Measurements from ENCODE around the gene CHIT1. TPM values are rescaled to one million over a fixed set of nuclear protein-coding genes. Genes with fewer than 3 reads are reported as not detected.
A peak's percentile ranks its signal among the peaks of the same experiment; 100 is the strongest.

Gene CHIT1
- total and polyA plus RNA-seq, 4 experiments from 2014 or later: 0.41 to 0.78 TPM; not detected in 2

- no peak overlapping the region for H3K27ac ChIP-seq (ENCODE audit: low read depth, low read length)
- H3K4me3 ChIP-seq (ENCODE audit: low read length in 2 of 2): no peak overlapping the region
- H3K27me3 ChIP-seq (ENCODE audit: insufficient read depth, low read length): no peaks in the 10 kb centered on the region
- CTCF ChIA-PET (ENCODE audit: partially characterized antibody): interaction anchor here (1.1 to 17.8 kb wide), 9 partner anchors 7 to 355 kb away, joined by 3 to 921 read pairs (median 178); partner anchors contain the start of genes BTG2, FMOD and OPTC
- peak overlapping the region in 2 of 8 donors; percentile 46 to 66 for H3K4me3 Mint-ChIP-seq
- H3K36me3 ChIP-seq (ENCODE audit: insufficient read depth, low read length): no peaks in the 10 kb centered on the region
- intact Hi-C loops (cut with micrococcal nuclease): no loop called here
- no peaks in the 10 kb centered on the region for H3K36me3 Mint-ChIP-seq
- H3K4me1 ChIP-seq (ENCODE audit: insufficient read depth, low read length): peaks cover 49% of the 10 kb centered on the region
- no peaks in the 10 kb centered on the region for H3K9me3 Mint-ChIP-seq
- POLR2A ChIA-PET (ENCODE audit: partially characterized antibody): interaction anchor here (1.0 to 23.9 kb wide), 6 partner anchors 18 to 217 kb away, joined by 3 to 877 read pairs (median 203); partner anchors contain the start of gene BTG2
- H3K27ac Mint-ChIP-seq: peak overlapping the region; percentile 75 to 95 (median 92)
- no peaks in the 10 kb centered on the region for H3K9me3 ChIP-seq (ENCODE audit: control insufficient read depth in 1 of 2, low read length in 2 of 2)
- H3K4me1 Mint-ChIP-seq: peaks cover 14 to 50% (median 38%) of the 10 kb centered on the region in 4 donors
- DNase-seq: peak; percentile 73 to 85 (median 76)
- peaks cover 0 to 2% of the 10 kb centered on the region in 2 donors for H3K27me3 Mint-ChIP-seq
Measured at GRCh38 chr1:203271018-203271743, 41.7 kb upstream of the CHIT1 start.

GRCh38 chr1:203270448-203270847 is 41.0 kb upstream of the CHIT1 start:
- Mint-ChIP-seq H3K4me1 (peaks cover 14 to 47% (median 36%) of the 10 kb centered on the region in 4 donors), H3K9me3 (no peaks in the 10 kb centered on the region), H3K36me3 (no peaks in the 10 kb centered on the region), H3K27ac (peak overlapping the region; percentile 75 to 95 (median 92)), H3K4me3 (peak overlapping the region in 1 of 8 donors; percentile 22), H3K27me3 (peaks cover 0 to 2% of the 10 kb centered on the region in 2 donors)
- intact Hi-C loops (cut with micrococcal nuclease): no loop called here
- DNase-seq: no peak
- CTCF ChIA-PET (ENCODE audit: partially characterized antibody): interaction anchor here (1.1 to 17.8 kb wide), 11 partner anchors 8 to 355 kb away, joined by 3 to 921 read pairs (median 56); partner anchors contain the start of genes BTG2, FMOD and OPTC
- no peak overlapping the region for H3K27ac ChIP-seq (ENCODE audit: low read depth, low read length)
- no peaks in the 10 kb centered on the region for H3K36me3 ChIP-seq (ENCODE audit: insufficient read depth, low read length)
- H3K27me3 ChIP-seq (ENCODE audit: insufficient read depth, low read length): no peaks in the 10 kb centered on the region
- no peaks in the 10 kb centered on the region for H3K9me3 ChIP-seq (ENCODE audit: control insufficient read depth in 1 of 2, low read length in 2 of 2)
- no peak overlapping the region for H3K4me3 ChIP-seq (ENCODE audit: low read length in 2 of 2)
- H3K4me1 ChIP-seq (ENCODE audit: insufficient read depth, low read length): peaks cover 49% of the 10 kb centered on the region
- POLR2A ChIA-PET (ENCODE audit: partially characterized antibody): interaction anchor here (1.0 to 23.9 kb wide), 5 partner anchors 19 to 68 kb away, joined by 3 to 877 read pairs (median 261); partner anchors contain the start of gene BTG2

GRCh38 chr1:203269654-203270020 is 40.2 kb upstream of the CHIT1 start:
- Histone ChIP-seq H3K4me3 (ENCODE audit: low read length in 2 of 2) (no peak overlapping the region), H3K27me3 (ENCODE audit: insufficient read depth, low read length) (no peaks in the 10 kb centered on the region), H3K4me1 (ENCODE audit: insufficient read depth, low read length) (peaks cover 49% of the 10 kb centered on the region), H3K27ac (ENCODE audit: low read depth, low read length) (no peak overlapping the region), H3K9me3 (ENCODE audit: control insufficient read depth in 1 of 2, low read length in 2 of 2) (no peaks in the 10 kb centered on the region), H3K36me3 (ENCODE audit: insufficient read depth, low read length) (no peaks in the 10 kb centered on the region)
- Mint-ChIP-seq H3K4me1 (peaks cover 12 to 41% (median 32%) of the 10 kb centered on the region in 4 donors), H3K27ac (no peak overlapping the region), H3K4me3 (no peak overlapping the region), H3K9me3 (no peaks in the 10 kb centered on the region), H3K27me3 (peaks cover 1 to 2% of the 10 kb centered on the region in 2 donors), H3K36me3 (no peaks in the 10 kb centered on the region)
- ChIA-PET POLR2A (ENCODE audit: partially characterized antibody) (interaction anchor here (1.2 to 23.9 kb wide), 11 partner anchors 8 to 230 kb away, joined by 3 to 877 read pairs (median 35); partner anchors contain the start of gene BTG2), CTCF (ENCODE audit: partially characterized antibody) (interaction anchor here (1.0 to 17.8 kb wide), 18 partner anchors 9 to 431 kb away, joined by 3 to 921 read pairs (median 14); partner anchors contain the start of genes BTG2, FMOD, OPTC and PRELP)
- no peak for DNase-seq
- intact Hi-C loops (cut with micrococcal nuclease): loop anchor here (1.0 to 5.0 kb wide), 3 partner anchors 230 to 858 kb away; partner anchors contain the start of gene ATP2B4

DNA sequence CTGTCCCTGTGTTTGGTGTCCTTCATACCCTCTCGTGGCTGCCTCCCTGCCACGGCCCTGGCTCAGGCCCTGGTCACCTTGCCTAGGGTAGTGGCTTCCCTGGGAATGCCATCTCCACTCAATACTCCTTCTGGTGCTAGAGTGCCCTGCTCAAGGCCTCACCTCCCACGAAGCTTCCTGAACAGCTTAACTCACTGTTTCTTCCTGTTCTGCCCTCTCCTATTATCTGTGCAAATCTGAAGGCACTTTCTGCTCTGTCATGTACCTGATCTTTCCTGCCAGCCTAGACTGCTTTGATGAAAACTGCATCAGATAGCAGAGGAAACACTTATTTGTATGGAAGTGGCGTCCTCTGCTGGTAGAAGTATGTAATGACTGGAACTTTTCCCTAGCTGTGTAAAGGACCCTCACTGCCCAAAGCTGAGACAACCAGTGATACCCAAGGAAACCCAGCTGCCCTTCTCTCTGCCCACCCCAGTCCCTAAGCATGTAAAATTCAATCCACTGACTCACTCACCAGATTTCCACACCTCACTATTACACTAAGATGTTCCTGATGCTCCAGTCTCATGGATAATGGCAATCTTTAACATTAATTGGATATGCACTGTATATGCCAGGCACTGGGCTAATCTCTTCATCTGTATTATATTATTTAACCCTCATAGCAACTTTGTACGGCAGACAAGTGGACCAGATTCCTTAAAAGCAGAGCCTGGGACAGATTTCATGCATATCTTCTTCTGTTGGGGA is 39.6 kb upstream of the CHIT1 start:
- H3K27me3 Mint-ChIP-seq: peaks cover 1 to 2% of the 10 kb centered on the region in 2 donors
- no peak overlapping the region for H3K27ac Mint-ChIP-seq
- CTCF ChIA-PET (ENCODE audit: partially characterized antibody): interaction anchor here (0.7 to 17.8 kb wide), 22 partner anchors 10 to 798 kb away, joined by 3 to 921 read pairs (median 12); partner anchors contain the start of genes ATP2B4, BTG2, FMOD and OPTC
- no peaks in the 10 kb centered on the region for H3K9me3 Mint-ChIP-seq
- peaks cover 49% of the 10 kb centered on the region for H3K4me1 ChIP-seq (ENCODE audit: insufficient read depth, low read length)
- no peak overlapping the region for H3K4me3 ChIP-seq (ENCODE audit: low read length in 2 of 2)
- H3K4me3 Mint-ChIP-seq: no peak overlapping the region
- no peaks in the 10 kb centered on the region for H3K36me3 Mint-ChIP-seq
- POLR2A ChIA-PET (ENCODE audit: partially characterized antibody): interaction anchor here (0.7 to 14.6 kb wide), 13 partner anchors 9 to 496 kb away, joined by 3 to 321 read pairs (median 10); partner anchors contain the start of genes BTG2 and LAX1
- H3K9me3 ChIP-seq (ENCODE audit: control insufficient read depth in 1 of 2, low read length in 2 of 2): no peaks in the 10 kb centered on the region
- H3K36me3 ChIP-seq (ENCODE audit: insufficient read depth, low read length): no peaks in the 10 kb centered on the region
- peak overlapping the region; percentile 30 for H3K27ac ChIP-seq (ENCODE audit: low read depth, low read length)
- peaks cover 12 to 40% (median 31%) of the 10 kb centered on the region in 4 donors for H3K4me1 Mint-ChIP-seq
- peak; percentile 75 to 82 (median 78) for DNase-seq
- no peaks in the 10 kb centered on the region for H3K27me3 ChIP-seq (ENCODE audit: insufficient read depth, low read length)
- intact Hi-C loops (cut with micrococcal nuclease): loop anchor here (1.0 to 5.0 kb wide), 3 partner anchors 230 to 858 kb away; partner anchors contain the start of gene ATP2B4

GRCh38 chr1:203267912-203268311 is 38.4 kb upstream of the CHIT1 start:
- DNase-seq: no peak
- Histone ChIP-seq H3K27me3 (ENCODE audit: insufficient read depth, low read length) (no peaks in the 10 kb centered on the region), H3K4me3 (ENCODE audit: low read length in 2 of 2) (peak overlapping the region; percentile 64 to 85), H3K4me1 (ENCODE audit: insufficient read depth, low read length) (peaks cover 37% of the 10 kb centered on the region), H3K27ac (ENCODE audit: low read depth, low read length) (peak overlapping the region; percentile 75), H3K9me3 (ENCODE audit: control insufficient read depth in 1 of 2, low read length in 2 of 2) (no peaks in the 10 kb centered on the region), H3K36me3 (ENCODE audit: insufficient read depth, low read length) (no peaks in the 10 kb centered on the region)
- Mint-ChIP-seq H3K9me3 (no peaks in the 10 kb centered on the region), H3K4me1 (peaks cover 11 to 29% (median 23%) of the 10 kb centered on the region in 4 donors), H3K4me3 (peak overlapping the region; percentile 84 to 92 (median 89)), H3K36me3 (no peaks in the 10 kb centered on the region), H3K27ac (peak overlapping the region; percentile 79 to 96 (median 93)), H3K27me3 (peaks cover 1 to 2% of the 10 kb centered on the region in 2 donors)
- ChIA-PET CTCF (ENCODE audit: partially characterized antibody) (interaction anchor here (0.6 to 17.8 kb wide), 54 partner anchors 10 to 593 kb away, joined by 3 to 921 read pairs (median 4); partner anchors contain the start of genes ATP2B4, BTG2, FMOD and LAX1), POLR2A (ENCODE audit: partially characterized antibody) (interaction anchor here (0.8 to 14.6 kb wide), 18 partner anchors 9 to 497 kb away, joined by 3 to 321 read pairs (median 6); partner anchors contain the start of genes BTG2, LAX1 and OPTC)
- intact Hi-C loops (cut with micrococcal nuclease): loop anchor here (1.0 to 5.0 kb wide), 5 partner anchors 72 to 859 kb away; partner anchors contain the start of gene ATP2B4

DNA sequence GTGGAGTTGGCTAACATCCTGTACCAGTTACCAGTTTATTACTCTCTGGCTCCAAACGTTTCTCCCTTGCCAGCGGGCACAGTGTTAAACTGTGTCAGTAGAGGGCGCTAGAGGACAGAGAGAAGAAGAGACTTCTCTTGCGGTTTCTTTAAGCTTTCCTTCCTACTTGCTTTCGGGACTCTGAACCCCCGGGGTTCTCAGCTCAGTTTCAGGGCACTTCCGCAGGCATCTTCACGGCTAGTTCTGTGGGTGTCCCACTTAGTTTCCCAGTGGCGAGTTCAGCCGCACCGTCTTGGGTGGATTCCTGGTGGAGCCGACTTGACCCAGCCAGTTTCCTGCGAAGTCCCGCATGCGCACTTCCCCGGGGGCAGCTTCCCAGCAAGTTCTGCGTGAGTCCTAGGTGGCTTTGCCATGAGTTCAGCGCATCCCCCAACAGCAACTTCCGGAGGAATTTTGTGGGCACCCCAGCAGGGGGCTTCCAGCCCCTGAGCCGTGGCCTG is 37.9 kb upstream of the CHIT1 start:
- POLR2A ChIA-PET (ENCODE audit: partially characterized antibody): interaction anchor here (0.5 to 14.6 kb wide), 20 partner anchors 10 to 1271 kb away, joined by 3 to 321 read pairs (median 5); partner anchors contain the start of genes BTG2, LAX1 and OPTC
- peaks cover 1 to 2% of the 10 kb centered on the region in 2 donors for H3K27me3 Mint-ChIP-seq

More for the DNA sequence above, 37.9 kb upstream of the CHIT1 start:
- H3K4me1 ChIP-seq (ENCODE audit: insufficient read depth, low read length): peaks cover 32% of the 10 kb centered on the region
- H3K9me3 ChIP-seq (ENCODE audit: control insufficient read depth in 1 of 2, low read length in 2 of 2): no peaks in the 10 kb centered on the region
- Mint-ChIP-seq H3K27ac (peak overlapping the region; percentile 79 to 96 (median 93)), H3K36me3 (no peaks in the 10 kb centered on the region), H3K9me3 (no peaks in the 10 kb centered on the region), H3K4me1 (peaks cover 11 to 26% (median 22%) of the 10 kb centered on the region in 4 donors), H3K4me3 (peak overlapping the region; percentile 84 to 92 (median 89))
- peak overlapping the region; percentile 64 to 85 for H3K4me3 ChIP-seq (ENCODE audit: low read length in 2 of 2)
- CTCF ChIA-PET (ENCODE audit: partially characterized antibody): interaction anchor here (0.6 to 17.8 kb wide), 56 partner anchors 10 to 593 kb away, joined by 3 to 921 read pairs (median 4); partner anchors contain the start of genes ATP2B4, BTG2, FMOD and LAX1
- DNase-seq: peak; percentile 83 to 88 (median 85)
- no peaks in the 10 kb centered on the region for H3K36me3 ChIP-seq (ENCODE audit: insufficient read depth, low read length)
- intact Hi-C loops (cut with micrococcal nuclease): loop anchor here (1.0 to 5.0 kb wide), 5 partner anchors 73 to 860 kb away; partner anchors contain the start of gene ATP2B4
- no peaks in the 10 kb centered on the region for H3K27me3 ChIP-seq (ENCODE audit: insufficient read depth, low read length)
- peak overlapping the region; percentile 75 for H3K27ac ChIP-seq (ENCODE audit: low read depth, low read length)
